Gastrocnemius medialis (tissue), 4 donors: Measurements from ENCODE around the gene PDGFC.

Experiments
- CTCF ChIP-seq, 5 experiments: fragments of 450-650 bp in 3 of 5; fragments of 200-600 bp in 2 of 5; sonication (generic) in 2 of 5; IDR thresholded peaks in 4 of 5; conservative IDR thresholded peaks in 1 of 5; 1 replicate in 4 of 5; 2 replicates in 1 of 5; pipeline ENCODE4 v1.5.1; 2016 to 2019; ENCODE audit warnings: antibody characterized with exemption in 5 of 5, mild to moderate bottlenecking in 3 of 5, moderate library complexity in 3 of 5
- POLR2A ChIP-seq, 2 donors: fragments of 450-650 bp; IDR thresholded peaks; one replicate each; pipeline ENCODE4 v1.6.1; 2017; ENCODE audit warnings: antibody characterized with exemption in 2 of 2, mild to moderate bottlenecking in 2 of 2, moderate library complexity in 2 of 2

DNA sequence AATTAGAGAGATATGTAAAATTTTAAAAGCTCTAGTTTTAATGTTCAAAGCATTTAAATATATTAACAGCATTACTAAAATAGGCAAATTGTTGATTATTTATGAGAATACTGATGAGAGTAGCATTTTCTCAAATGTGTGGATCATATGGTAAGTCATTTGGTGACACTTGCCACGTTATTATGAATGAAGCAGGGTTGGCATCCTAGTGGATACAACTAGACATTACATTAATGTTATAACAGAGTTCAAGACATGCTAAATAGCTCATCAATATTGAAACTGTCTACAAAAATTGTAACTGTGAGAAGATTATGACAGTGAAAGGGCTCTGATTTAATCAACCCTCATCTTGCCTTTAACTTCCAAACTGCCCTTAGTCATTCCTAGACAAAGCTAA lies 171.1 kb downstream of the PDGFC start:
- no peak for TF ChIP-seq CTCF (IDR thresholded peaks at IDR 0.05 in 4 of 5, conservative IDR thresholded peaks at IDR 0.05 in 1 of 5)
- no peak for TF ChIP-seq POLR2A (IDR thresholded peaks at IDR 0.05)
